GM12892 (cell line): ENCODE results near the gene TCTN2.

Source experiments
- POLR2A ChIP-seq: IDR thresholded peaks from 2 replicates; pipeline ENCODE4 v1.6.1; 2011; ENCODE audit warnings: low read depth, low read length, control low read depth
- POLR2AphosphoS5 ChIP-seq: IDR thresholded peaks from 2 replicates; pipeline ENCODE4 v1.6.1; 2011; ENCODE audit warnings: low read depth, low read length, control low read depth
- TAF1 ChIP-seq: IDR thresholded peaks from 2 replicates; pipeline ENCODE4 v1.6.1; 2011; ENCODE audit warnings: low read depth, mild to moderate bottlenecking, control low read depth, low read length, borderline replicate concordance

- TF ChIP-seq POLR2A (no peak), POLR2AphosphoS5 (no peak), TAF1 (no peak)
These were observed 61.3 kb downstream of the TCTN2 start for GRCh38 chr12:123732251-123732650.
